HuH-7.5 (cell line): ENCODE measurements around the gene CLEC2D.
"Not testable (repeated sequence)": the region's sequence is repeated elsewhere in the genome, so short reads cannot be mapped to it uniquely, and the experiment has no call there.

ENCODE experiments used
- DNase-seq: peaks from one replicate; pipeline ENCODE4 v3.0.0; 2011; ENCODE audit warnings: low spot score

Gene CLEC2D

GRCh38 chr12:9729082-9729481 is 59.6 kb downstream of the CLEC2D start:
- no peak for DNase-seq

- no peak for DNase-seq
Observed at GRCh38 chr12:9730011-9730410, 60.5 kb downstream of the CLEC2D start.

- no peak for DNase-seq
Observed at GRCh38 chr12:9730591-9730990, 61.1 kb downstream of the CLEC2D start.

GRCh38 chr12:9731393-9731792 is 61.9 kb downstream of the CLEC2D start:
- DNase-seq, result no peak

GRCh38 chr12:9731797-9732196 is 62.3 kb downstream of the CLEC2D start:
- DNase-seq, result no peak

GRCh38 chr12:9732921-9733461 is 63.5 kb downstream of the CLEC2D start, which contains the start of gene CLECL1:
Gene CLECL1 (minus strand): TSS chr12:9733097.
- DNase-seq, result no peak

- no peak for DNase-seq
Observed at GRCh38 chr12:9735601-9736000, 66.1 kb downstream of the CLEC2D start.

- DNase-seq, result no peak
Observed at GRCh38 chr12:9736936-9737705, 67.6 kb downstream of the CLEC2D start.

- DNase-seq, result not testable (repeated sequence)
Observed at GRCh38 chr12:9738905-9739304, 69.4 kb downstream of the CLEC2D start.

- not testable (repeated sequence) for DNase-seq
Observed at GRCh38 chr12:9739404-9740105, 70.0 kb downstream of the CLEC2D start.

- no peak for DNase-seq
Observed at GRCh38 chr12:9740106-9740750, 70.7 kb downstream of the CLEC2D start.

- no peak for DNase-seq
Observed at GRCh38 chr12:9741726-9742125, 72.2 kb downstream of the CLEC2D start.

- DNase-seq, result no peak
Observed at GRCh38 chr12:9742661-9743060, 73.1 kb downstream of the CLEC2D start.

- DNase-seq, result no peak
Observed at GRCh38 chr12:9745199-9745598, 75.7 kb downstream of the CLEC2D start.
